Measurements from ENCODE around the gene CISH.

The CISH gene

DNA sequence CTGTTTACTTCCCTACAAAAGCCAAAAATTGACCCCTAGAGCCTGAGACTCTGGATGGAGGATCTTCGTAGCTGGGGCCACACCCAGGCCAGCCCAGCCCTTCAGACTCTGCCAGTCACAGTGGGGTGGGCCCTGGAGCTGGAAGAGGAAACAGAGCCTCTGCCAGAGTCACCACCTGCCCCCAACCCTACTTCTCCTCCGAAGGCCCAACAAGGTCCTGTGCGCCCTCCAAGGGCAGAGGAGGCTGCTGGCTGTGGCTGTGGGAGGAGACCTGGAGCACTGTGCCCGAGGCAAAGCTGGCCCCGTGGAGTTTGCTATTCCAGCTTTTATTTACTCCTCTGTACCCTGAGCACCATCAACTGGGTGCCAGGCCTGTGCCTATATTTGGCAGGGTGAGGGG lies 19.0 kb downstream of the CISH start:
- no peak for DNase-seq (ENCODE audit: low spot score)

GRCh38 chr3:50591196-50591741 lies 20.3 kb downstream of the CISH start:
- DNase-seq (ENCODE audit: low spot score) = no peak

DNA sequence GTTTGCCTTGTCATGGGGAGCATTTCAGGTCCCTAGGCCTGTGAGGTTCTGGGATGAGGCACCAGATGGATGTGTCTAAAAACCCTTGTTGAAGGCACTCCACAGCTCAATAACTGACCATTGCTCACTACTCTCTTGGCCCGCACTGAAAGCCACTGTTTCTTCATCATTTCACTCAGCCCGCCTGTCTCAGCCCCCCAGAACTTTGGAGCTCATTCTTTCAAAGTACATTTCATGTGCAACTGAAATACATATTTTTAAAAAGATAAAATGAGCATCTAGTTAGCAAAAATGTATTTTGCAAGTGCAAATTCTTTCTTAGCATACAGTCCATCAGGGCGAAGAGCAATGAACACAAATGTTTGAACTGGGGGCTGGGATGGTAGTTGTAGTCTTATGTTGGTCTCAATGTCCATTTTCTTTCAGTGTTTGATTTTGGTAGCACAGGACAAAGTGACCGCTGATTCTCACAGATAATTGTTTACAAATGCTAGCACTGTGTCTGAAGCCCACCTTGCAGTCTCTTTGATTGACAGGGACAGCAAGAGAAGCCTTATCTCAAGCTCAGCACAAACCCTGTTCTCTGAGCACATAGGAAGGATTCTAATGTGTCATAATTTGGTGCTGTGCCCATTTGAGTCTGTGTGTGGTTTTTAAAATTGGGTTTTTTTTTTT lies 22.7 kb downstream of the CISH start:
- no peak for DNase-seq (ENCODE audit: low spot score)

DNA sequence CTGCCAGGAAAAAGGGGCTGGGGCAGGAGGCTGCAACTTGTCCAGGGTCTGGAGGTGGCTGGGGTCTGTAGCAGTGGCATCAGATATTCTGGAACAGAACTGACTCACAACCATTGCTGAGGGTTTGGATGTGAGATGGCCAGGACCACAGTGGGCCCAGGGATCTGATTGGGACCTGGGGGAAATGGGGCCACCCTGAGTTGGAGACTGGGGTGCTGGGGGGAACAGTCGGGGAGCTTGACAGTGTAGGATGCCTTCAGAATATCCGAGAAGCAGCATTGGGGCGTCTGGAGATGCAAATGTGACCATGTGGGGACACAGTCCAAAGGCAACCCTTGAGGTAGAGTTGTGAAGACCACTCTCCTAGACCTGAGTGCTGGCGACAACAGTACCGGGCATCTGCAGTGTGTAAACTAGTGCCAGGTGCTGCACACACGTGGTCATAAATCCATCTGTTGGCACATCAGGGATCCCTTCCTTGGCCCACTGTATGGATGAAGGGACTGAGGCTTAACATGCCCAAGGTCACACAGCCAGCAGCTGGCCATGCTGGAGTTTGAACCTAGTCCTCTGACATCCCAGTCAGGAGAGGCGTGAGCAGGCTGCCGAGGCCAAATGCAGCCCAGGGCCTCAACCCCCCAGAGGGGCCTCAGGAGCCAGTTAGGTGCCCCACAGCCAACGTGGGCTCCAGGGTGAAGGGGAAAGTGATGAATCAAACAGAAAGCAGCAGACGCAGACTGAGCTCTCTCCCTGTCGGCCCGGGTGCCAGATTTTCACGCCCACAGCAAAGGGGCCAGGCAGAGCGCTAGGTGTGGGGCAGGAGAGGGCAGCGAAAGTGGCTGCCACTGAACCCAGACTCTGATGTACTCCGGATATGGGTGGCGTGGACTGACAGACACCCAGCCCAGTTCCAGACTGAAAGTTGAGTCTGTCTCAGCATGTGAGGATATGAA lies 23.5 kb downstream of the CISH start:
- DNase-seq (ENCODE audit: low spot score) = no peak

DNA sequence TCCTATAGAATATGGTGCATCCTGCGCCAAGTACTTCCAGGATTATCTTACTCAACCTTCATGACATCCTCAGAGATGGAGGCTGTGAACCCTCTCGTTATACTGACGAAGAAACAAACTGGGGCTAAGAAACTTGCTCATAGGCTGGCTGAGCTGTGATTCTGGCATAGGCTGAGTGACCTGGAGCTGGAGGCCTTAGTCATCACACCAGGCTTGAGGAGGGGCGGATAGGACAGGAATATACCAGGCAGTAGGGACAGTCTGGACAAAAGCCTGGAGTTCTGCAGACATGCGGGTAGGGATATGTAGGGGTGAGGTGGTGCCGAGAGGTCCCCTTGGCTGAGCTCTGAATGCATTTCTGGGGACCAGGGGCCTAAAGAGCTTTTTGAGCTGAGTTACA lies 24.2 kb downstream of the CISH start:
- no peak for DNase-seq (ENCODE audit: low spot score)

DNA sequence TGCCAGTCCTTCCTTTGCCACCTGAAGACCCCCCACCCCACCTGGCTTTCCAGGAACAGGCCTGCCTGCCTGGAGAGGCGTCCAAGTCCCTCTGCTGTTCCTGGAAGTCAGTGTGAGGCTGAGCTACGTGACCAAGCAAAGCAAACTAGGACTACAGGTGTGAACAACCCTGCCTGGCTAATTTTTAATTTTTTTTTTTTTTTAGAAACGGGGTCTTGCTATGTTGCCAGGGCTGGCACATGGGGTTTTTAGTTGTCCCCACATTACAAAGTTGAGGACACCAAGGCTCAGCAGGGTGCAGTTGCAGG lies 24.9 kb downstream of the CISH start:
- no peak for DNase-seq (ENCODE audit: low spot score)

GRCh38 chr3:50585919-50586762 lies 25.4 kb downstream of the CISH start:
- DNase-seq (ENCODE audit: low spot score) = no peak

DNA sequence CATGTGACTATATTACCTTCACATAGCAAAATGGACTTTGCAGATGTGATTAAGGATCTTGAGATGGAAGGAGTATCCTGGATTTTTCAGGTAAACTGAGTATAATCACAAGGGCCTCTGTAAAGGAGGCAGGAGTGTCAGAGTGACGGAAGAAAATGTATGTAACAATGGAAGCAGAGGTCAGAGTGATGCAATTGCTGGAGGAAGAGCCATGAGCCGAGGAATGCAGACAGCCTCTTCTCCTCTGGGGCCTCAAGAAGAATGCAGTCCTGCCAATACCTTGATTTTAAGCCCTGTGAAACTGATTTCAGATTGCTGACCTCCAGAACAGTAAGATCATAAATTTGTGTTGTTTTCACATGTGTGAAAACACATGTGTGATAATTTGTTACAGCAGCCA lies 27.2 kb downstream of the CISH start:
- DNase-seq (ENCODE audit: low spot score) = no peak

DNA sequence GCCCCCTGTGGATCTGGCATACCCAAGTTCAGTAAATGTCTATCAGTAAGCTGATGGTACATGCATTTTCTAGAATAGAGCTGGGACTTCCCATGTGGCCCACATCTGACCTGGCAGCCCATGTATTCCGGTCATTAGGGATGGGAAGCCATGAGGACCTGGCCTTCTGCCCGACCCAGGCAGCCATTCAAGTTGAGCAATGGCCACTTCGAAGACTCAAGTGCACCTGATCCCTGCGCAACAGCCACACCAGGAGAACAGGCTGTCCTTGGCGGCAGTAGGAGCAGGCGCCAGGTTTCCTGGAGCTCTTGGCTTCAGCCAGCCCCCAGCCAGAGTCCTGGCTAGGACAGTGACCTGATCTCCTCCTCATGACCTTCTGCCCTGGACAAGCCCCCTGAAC lies 27.7 kb downstream of the CISH start:
- DNase-seq (ENCODE audit: low spot score) = no peak

DNA sequence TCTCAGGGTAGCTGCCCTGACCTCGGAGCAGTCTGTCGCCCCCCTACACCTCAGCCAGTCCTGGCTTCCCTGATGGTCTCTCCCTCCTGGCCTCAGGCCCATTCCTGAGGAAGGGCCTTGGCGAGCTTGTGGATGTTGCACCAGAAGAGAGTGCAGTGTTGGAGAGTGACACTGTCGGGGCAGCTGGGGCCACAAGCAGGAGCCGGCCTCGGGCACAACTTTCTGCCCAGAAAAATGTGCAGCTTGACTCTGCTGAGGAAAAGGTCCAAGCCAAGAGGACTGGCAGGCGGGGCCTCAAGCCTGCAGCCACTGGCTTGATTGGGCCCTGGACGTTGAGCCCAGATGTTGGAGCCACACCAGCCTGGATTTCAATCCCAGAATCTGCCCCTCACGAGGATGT lies 29.5 kb downstream of the CISH start:
- no peak for DNase-seq (ENCODE audit: low spot score)

DNA sequence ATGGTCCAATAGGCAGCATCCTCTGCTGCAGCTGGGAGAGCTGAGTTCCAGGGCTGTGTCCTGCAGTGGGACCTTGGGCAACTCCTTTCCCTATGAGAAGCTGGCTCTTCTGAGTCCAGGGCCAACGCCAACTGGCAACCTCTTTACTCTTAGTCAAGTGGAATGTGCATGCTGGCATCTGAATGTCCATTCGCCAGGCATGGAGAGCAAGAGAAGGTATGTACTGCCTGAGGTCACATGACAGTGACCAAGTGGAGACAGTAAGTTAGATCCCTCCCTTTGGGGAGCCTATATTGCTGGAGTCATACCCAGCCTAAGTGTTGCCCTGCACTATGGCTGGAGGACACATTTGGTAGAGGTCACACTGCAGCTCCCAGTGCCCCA lies 30.1 kb downstream of the CISH start:
- no peak for DNase-seq (ENCODE audit: low spot score)

DNA sequence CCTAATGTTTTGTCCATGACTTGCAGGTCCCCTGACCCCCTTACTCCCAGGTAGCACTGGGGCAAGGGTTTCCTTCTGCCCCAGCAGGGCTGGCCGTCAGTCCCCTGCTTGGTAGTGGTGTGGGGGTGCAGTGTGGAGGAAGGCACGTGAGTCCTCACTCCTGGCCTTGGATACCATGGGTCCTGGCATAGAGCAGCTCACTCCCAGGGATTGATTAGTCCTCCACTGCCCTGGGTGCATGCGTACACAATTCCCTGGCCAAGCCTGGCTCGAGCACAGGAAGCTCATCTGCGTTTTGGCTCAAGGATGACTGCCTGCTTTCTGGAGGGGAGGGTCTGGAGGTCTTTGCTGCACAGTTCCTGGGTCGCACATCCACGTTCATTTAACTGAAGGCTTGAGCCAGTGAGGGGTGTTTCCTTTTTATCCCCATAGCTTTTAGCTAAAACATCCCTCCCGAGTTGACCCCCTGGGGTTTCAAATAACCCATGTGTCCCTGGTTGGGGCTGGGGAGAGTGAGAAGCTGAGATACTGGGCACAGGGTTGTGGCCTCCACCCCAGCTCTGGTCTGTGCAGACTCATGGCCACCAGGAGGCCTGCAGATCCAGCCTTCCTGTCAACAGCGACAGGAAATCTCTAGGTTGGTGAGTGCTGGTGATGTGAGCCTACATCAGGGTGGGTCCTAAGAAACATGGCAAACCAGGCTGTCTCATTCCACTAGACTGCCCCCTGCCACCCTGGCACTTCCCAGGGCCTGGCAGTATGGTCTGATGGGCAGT lies 30.7 kb downstream of the CISH start:
- DNase-seq (ENCODE audit: low spot score) = no peak

- no peak for DNase-seq (ENCODE audit: low spot score)
Measured at GRCh38 chr3:50577348-50577747, 34.2 kb downstream of the CISH start.

- no peak for DNase-seq (ENCODE audit: low spot score)
Measured at GRCh38 chr3:50575372-50575771, 36.2 kb downstream of the CISH start.

DNA sequence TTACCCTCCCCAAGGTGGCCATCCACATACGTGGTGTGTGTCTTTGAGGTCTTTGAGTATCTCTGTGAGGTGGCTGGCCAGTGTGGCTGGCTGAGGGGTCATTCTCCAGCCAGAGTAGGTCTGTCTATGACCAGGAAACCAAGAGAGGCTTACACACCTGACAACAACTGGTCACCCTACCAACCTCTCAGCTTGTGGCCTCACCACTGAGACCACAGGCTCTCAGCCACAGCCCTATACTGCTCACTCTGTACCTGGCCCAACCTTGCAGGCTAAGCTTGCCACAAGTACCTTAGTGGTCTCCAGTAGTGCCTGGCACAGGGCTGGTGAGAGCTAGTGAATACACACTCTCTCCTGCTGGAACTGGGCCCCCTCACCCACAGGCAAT lies 37.1 kb downstream of the CISH start:
- DNase-seq (ENCODE audit: low spot score) = no peak

DNA sequence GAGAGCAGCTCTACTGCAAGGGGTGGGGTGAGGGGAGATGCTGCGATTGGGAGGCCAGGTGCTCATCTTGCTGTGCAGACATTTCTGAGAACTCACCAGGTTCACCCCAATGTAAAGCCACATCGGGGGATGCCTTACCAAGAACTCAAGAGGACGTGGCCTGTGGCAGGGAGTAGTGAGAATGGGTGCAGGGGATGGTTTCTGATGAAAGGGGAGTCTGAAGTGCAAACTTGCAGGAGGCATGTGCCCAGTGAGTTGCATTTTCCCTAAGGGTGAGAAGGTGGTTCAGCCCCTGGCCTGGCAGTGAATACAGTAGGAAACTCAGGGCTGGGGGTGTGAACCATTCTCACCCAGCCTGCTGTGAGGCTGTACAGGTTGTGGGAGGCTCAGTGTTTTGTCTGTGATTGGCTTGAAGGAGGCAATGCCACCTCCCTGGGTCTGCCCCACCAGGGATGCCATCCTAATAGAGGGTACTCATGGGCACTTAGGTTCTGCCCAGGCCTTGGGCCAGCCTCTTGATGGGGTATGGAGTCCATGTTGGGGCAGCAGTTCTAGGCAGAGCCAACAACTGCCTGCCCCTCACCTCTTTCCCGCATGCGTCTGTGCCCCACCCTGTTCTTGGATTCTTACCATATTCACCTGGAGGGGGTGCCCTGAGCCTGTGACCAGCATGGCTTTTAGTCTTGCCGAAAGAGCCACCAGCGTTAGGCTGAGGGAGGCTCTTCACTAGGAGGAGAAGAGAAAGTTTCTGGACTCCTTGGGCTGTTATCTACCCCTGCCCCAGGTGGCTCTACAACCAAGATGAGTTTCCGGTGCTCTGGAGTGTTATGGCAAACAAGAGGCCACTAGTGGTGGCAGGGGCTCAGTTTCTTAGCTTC lies 37.8 kb downstream of the CISH start:
- DNase-seq (ENCODE audit: low spot score) = no peak

DNA sequence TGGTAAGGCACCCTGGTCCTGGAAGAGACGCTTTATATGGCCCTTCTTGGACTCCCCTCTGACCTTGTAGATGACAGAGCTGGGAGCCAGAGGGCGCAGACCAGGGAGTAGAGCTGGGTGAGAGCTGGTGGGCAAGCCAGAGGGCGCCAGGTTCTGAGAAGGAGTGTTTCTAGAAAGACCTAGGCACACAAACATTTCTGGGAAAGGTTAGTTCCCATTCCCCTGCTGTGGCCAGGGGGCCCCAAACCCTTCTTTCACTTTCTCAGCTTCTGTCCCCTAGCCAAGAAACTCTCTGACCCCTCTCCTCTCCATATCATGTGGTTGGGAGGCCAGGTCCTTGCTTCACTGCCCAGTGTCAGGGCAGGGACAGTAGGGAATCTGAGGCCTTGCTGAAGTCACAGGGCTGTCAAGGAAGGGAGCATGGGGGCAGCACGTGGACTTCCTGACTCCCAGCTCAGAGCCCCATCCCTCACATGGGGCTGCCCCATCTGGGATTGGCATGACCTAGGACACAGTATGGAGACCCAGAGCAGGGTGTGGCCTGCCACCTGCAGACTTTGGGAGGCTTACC lies 38.7 kb downstream of the CISH start:
- no peak for DNase-seq (ENCODE audit: low spot score)

DNA sequence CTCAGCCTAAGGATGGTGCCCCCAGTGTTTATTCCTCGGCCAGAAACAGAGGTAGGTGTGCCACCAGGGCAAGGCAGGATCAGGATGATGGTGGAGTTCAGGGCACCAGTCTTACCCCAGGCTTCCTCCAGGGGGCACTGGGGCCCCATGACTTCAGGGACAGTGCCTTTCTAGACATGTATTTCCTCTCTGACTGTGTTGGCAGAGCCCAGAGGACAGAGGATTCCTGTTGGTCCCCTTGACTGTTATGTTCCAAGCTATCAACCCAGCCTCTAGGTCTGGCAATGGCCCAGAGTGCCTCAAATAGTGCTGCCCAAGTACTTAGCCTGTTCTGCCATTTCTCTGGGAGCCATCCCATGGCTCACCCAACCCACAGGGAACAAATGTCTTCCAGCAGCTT lies 39.4 kb downstream of the CISH start:
- DNase-seq (ENCODE audit: low spot score) = peak; percentile 41

DNA sequence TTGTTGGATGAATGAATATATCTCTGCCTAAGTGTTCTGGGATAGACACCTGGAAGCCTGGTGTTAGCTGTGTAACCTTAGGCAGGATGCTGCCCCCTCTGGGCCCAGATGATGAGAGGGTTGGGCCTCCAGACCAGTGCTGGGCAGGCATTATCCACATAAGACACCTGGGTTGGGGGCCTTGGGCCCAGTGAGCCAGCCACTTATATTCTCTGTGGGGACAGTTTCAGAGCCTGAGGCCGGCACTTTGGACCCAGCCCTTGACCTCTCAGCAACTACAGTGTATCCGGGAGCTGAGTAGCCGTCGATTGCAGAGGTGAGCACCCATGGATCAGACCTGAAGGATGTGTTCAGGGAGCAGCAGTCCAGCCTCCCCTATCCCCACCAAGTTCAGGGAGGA lies 40.1 kb downstream of the CISH start:
- DNase-seq (ENCODE audit: low spot score) = no peak

DNA sequence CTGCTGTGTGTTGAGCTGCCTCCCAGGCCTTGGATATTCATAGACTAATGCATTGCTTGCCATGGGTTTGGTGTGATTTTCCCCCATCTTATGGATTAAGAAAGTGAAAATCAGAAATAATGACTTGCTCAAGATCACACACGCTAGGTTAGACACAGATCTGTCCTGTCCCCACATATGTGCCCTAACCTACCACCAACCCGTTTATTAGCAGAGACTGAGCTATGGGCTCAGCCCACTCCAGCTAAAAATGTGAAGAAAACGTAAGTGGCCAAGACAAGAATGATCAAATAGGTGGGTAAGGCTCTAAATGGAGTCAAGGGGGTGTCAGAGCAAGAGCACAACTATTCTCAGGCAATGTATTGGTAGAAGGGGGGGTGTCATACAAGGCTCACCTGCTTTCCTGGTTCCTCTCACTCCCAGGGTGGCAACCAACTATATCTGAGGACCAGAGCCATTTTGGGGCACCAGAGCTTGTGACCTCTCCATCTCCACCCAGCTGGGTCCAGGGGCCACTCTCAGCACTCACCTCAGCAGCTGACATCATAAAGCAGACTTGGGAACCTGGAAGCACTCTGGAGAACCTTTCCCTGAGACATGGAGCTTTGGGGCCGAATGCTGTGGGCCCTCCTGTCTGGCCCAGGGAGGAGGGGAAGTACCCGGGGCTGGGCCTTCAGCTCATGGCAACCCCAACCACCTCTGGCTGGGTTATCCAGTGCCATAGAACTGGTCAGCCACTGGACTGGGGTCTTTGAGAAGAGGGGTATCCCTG lies 40.9 kb downstream of the CISH start:
- no peak for DNase-seq (ENCODE audit: low spot score)
